CD4-positive, alpha-beta memory T cell (primary cell): Measurements from ENCODE around the gene CFL2. TPM values are rescaled to one million over a fixed set of nuclear protein-coding genes. Genes with fewer than 3 reads are reported as not detected.
A peak's percentile ranks its signal among the peaks of the same experiment; 100 is the strongest.

ENCODE experiments used
- CTCF ChIA-PET: fragments of 350-600 bp; sonication (Branson Sonifier 250); formaldehyde crosslinking; loops from one replicate; lab custom pipeline; 2021; ENCODE audit warnings: inconsistent platforms; ENCODE audit not compliant: partially characterized antibody; lab: Charles Lee
- POLR2A ChIA-PET: fragments of 350-600 bp; sonication (Branson Sonifier 250); formaldehyde crosslinking; loops from one replicate; lab custom pipeline; 2021; ENCODE audit not compliant: partially characterized antibody; lab: Charles Lee
- DNase-seq, 5 donors: peaks; one replicate each; pipeline versions ENCODE4 v3.0.0 to v3.0.0-alpha.2; 2020 to 2022; ENCODE audit warnings: mixed read lengths in 1 of 5
- H3K27ac ChIP-seq: one replicate; pipeline ENCODE4 v1.7.0; 2013; ENCODE audit warnings: low read depth, low read length
- H3K27me3 ChIP-seq: 2 replicates; pipeline ENCODE4 v1.7.0; 2013; ENCODE audit warnings: mild to moderate bottlenecking, low read length, moderate library complexity; ENCODE audit not compliant: insufficient read depth
- H3K36me3 ChIP-seq: 2 replicates; pipeline ENCODE4 v1.7.0; 2013; ENCODE audit warnings: mild to moderate bottlenecking, low read length, moderate library complexity; ENCODE audit not compliant: insufficient read depth
- H3K4me1 ChIP-seq: 2 replicates; pipeline ENCODE4 v1.7.0; 2013; ENCODE audit warnings: mild to moderate bottlenecking, low read length, moderate library complexity; ENCODE audit not compliant: insufficient read depth
- H3K4me3 ChIP-seq, 2 donors: one replicate each; pipeline ENCODE4 v1.7.0; 2013; ENCODE audit warnings: low read length in 2 of 2, mild to moderate bottlenecking in 1 of 2
- H3K9me3 ChIP-seq, 2 donors: one replicate each; pipeline ENCODE4 v1.7.0; 2013; ENCODE audit warnings: low read length in 2 of 2, control low read depth in 1 of 2; ENCODE audit not compliant: control insufficient read depth in 1 of 2
- H3K27ac Mint-ChIP-seq, 7 donors: one replicate each; pipeline ENCODE4 v1.8.0; 2020 to 2021; ENCODE audit warnings: mixed read lengths in 7 of 7, mild to moderate bottlenecking in 6 of 7, inconsistent platforms in 3 of 7, moderate library complexity in 3 of 7
- H3K27me3 Mint-ChIP-seq, 2 donors: one replicate each; pipeline ENCODE4 v1.8.0; 2020 to 2021; ENCODE audit warnings: mixed read lengths in 2 of 2
- H3K36me3 Mint-ChIP-seq, 2 donors: one replicate each; pipeline ENCODE4 v1.8.0; 2020 to 2021; ENCODE audit warnings: mixed read lengths in 2 of 2, inconsistent platforms in 1 of 2, mild to moderate bottlenecking in 1 of 2
- H3K4me1 Mint-ChIP-seq, 4 donors: one replicate each; pipeline ENCODE4 v1.8.0; 2020 to 2021; ENCODE audit warnings: mixed read lengths in 4 of 4, mild to moderate bottlenecking in 1 of 4
- H3K4me3 Mint-ChIP-seq, 8 donors: one replicate each; pipeline ENCODE4 v1.8.0; 2020 to 2021; ENCODE audit warnings: mixed read lengths in 8 of 8, mild to moderate bottlenecking in 7 of 8, moderate library complexity in 6 of 8, inconsistent platforms in 3 of 8
- H3K9me3 Mint-ChIP-seq, 8 donors: one replicate each; pipeline ENCODE4 v1.8.0; 2020 to 2021; ENCODE audit warnings: mixed read lengths in 8 of 8, mild to moderate bottlenecking in 5 of 8, inconsistent platforms in 3 of 8, moderate library complexity in 1 of 8
- intact Hi-C: fragments of 100-400 bp; cut with micrococcal nuclease; formaldehyde crosslinking; loops from one replicate; pipeline ENCODE4 v1.15.1; 2023
- polyA plus RNA-seq, 2 donors: library from polyadenylated mRNA; unstranded; fragments of 300-500 nt; fragmentation: Illumina TruSeq; gene quantifications; one replicate each; pipeline ENCODE4 v1.2.3, GENCODE V29; 2021
- total RNA-seq, 2 experiments: library from RNA; stranded (reverse); gene quantifications; one replicate each; pipeline ENCODE4 v1.2.3, GENCODE V29; 2021

CFL2 gene
- total and polyA plus RNA-seq, 4 experiments from 2014 or later = 10.4 to 14.2 (median 12.4) TPM

DNA sequence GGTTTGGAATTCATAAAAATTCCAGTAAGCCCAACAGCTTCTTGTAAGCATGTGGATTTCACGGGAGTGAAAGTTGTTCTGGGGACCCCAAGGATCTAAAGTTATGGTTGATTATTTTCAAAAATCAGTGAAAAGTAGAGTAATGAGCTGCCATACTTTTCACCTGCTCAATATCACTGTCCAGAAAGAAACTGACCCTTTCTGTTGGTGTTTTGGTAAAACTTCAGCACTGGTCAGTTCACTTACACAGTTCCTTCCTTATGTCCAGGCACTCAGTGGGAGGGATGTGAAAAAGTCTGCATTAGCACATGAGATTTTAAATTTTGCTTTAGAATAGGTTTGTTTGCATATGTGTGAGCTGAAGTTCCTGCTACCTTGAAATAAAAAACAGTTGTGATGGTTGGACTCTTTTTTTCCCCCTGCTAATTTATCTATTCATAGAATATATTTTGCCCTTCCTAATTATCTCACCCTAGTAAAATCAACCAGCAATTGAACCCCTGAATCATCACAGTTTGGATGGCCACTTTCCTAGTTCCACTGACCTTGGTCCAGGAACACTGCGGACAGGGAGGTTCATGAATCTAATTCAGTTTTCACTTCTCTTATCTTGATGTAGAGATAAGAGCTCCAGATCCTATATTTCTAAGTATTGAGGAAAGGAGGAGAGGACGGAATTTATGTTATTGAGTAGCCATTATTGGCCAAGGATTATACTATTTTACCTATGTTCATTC lies 25.8 kb downstream of the CFL2 start:
- H3K27ac Mint-ChIP-seq = no peak overlapping the region
- intact Hi-C loops = no loop called here
- H3K4me3 Mint-ChIP-seq = no peak overlapping the region
- DNase-seq = no peak
- Histone ChIP-seq H3K9me3 (no peaks in the 10 kb centered on the region), H3K36me3 (no peaks in the 10 kb centered on the region), H3K4me3 (no peak overlapping the region), H3K27me3 (no peaks in the 10 kb centered on the region), H3K27ac (no peak overlapping the region), H3K4me1 (peaks cover 7% of the 10 kb centered on the region)
- H3K9me3 Mint-ChIP-seq = no peaks in the 10 kb centered on the region
- H3K4me1 Mint-ChIP-seq = peaks cover 6 to 11% (median 8%) of the 10 kb centered on the region in 4 donors
- no peaks in the 10 kb centered on the region for H3K36me3 Mint-ChIP-seq
- CTCF ChIA-PET = interaction anchor here (0.6 to 1.4 kb wide), 3 partner anchors 13 to 97 kb away, joined by 3 to 5 read pairs (median 3); no protein-coding TSS in a partner anchor
- POLR2A ChIA-PET = no interaction called here
- peaks cover 0 to 1% of the 10 kb centered on the region in 2 donors for H3K27me3 Mint-ChIP-seq

GRCh38 chr14:34685819-34686428 lies 28.5 kb downstream of the CFL2 start:
- DNase-seq = no peak
- Histone ChIP-seq H3K4me3 (no peak overlapping the region), H3K27ac (no peak overlapping the region), H3K36me3 (no peaks in the 10 kb centered on the region), H3K4me1 (peaks cover 7% of the 10 kb centered on the region), H3K9me3 (no peaks in the 10 kb centered on the region), H3K27me3 (no peaks in the 10 kb centered on the region)
- intact Hi-C loops = no loop called here
- POLR2A ChIA-PET = no interaction called here
- Mint-ChIP-seq H3K4me1 (peaks cover 0 to 3% (median 0%) of the 10 kb centered on the region in 4 donors), H3K27ac (peak overlapping the region in 1 of 7 donors; percentile 58), H3K4me3 (no peak overlapping the region), H3K9me3 (no peaks in the 10 kb centered on the region), H3K27me3 (peaks cover 0 to 1% of the 10 kb centered on the region in 2 donors), H3K36me3 (no peaks in the 10 kb centered on the region)
- CTCF ChIA-PET = interaction anchor here (1.4 to 1.6 kb wide), 2 partner anchors 13 to 37 kb away, joined by 4 to 5 read pairs; no protein-coding TSS in a partner anchor

- ChIA-PET CTCF (interaction anchor here (1.2 to 1.6 kb wide), 2 partner anchors 12 to 38 kb away, joined by 3 to 5 read pairs; no protein-coding TSS in a partner anchor), POLR2A (no interaction called here)
- H3K27ac Mint-ChIP-seq = no peak overlapping the region
These were observed 29.8 kb downstream of the CFL2 start for GRCh38 chr14:34684578-34684977.

GRCh38 chr14:34682787-34683321 lies 31.5 kb downstream of the CFL2 start:
- ChIA-PET CTCF (interaction anchor here (1.0 kb wide), 2 partner anchors 10 to 27 kb away, joined by 3 read pairs; no protein-coding TSS in a partner anchor), POLR2A (no interaction called here)

More at GRCh38 chr14:34684578-34684977, 29.8 kb downstream of the CFL2 start:
- H3K27ac ChIP-seq = no peak overlapping the region
- no peak overlapping the region for H3K4me3 Mint-ChIP-seq
- H3K27me3 ChIP-seq = no peaks in the 10 kb centered on the region
- intact Hi-C loops = no loop called here
- H3K27me3 Mint-ChIP-seq = peaks cover 0 to 1% of the 10 kb centered on the region in 2 donors
- no peaks in the 10 kb centered on the region for H3K36me3 Mint-ChIP-seq
- no peak for DNase-seq
- no peaks in the 10 kb centered on the region for H3K36me3 ChIP-seq
- H3K9me3 Mint-ChIP-seq = no peaks in the 10 kb centered on the region
- no peaks in the 10 kb centered on the region for H3K9me3 ChIP-seq
- peaks cover 7% of the 10 kb centered on the region for H3K4me1 ChIP-seq
- H3K4me3 ChIP-seq = no peak overlapping the region
- H3K4me1 Mint-ChIP-seq = peaks cover 0 to 3% (median 0%) of the 10 kb centered on the region in 4 donors

GRCh38 chr14:34680806-34681479 lies 33.5 kb downstream of the CFL2 start:
- no peak overlapping the region for H3K27ac Mint-ChIP-seq
- POLR2A ChIA-PET = no interaction called here
- CTCF ChIA-PET = interaction anchor here (0.7 to 2.1 kb wide), 4 partner anchors 8 to 42 kb away, joined by 3 to 9 read pairs (median 4); no protein-coding TSS in a partner anchor
- Histone ChIP-seq H3K4me3 (no peak overlapping the region), H3K36me3 (no peaks in the 10 kb centered on the region), H3K4me1 (peaks cover 7% of the 10 kb centered on the region), H3K27me3 (no peaks in the 10 kb centered on the region), H3K27ac (no peak overlapping the region), H3K9me3 (no peaks in the 10 kb centered on the region)
- intact Hi-C loops = no loop called here
- H3K4me3 Mint-ChIP-seq = no peak overlapping the region
- H3K27me3 Mint-ChIP-seq = peaks cover 0 to 1% of the 10 kb centered on the region in 2 donors
- no peaks in the 10 kb centered on the region for H3K9me3 Mint-ChIP-seq
- DNase-seq = no peak
- H3K4me1 Mint-ChIP-seq = peaks cover 0 to 3% (median 0%) of the 10 kb centered on the region in 4 donors
- H3K36me3 Mint-ChIP-seq = no peaks in the 10 kb centered on the region

More at GRCh38 chr14:34682787-34683321, 31.5 kb downstream of the CFL2 start:
- peak in 1 of 5 donors; percentile 10 for DNase-seq
- H3K9me3 Mint-ChIP-seq = no peaks in the 10 kb centered on the region
- no peak overlapping the region for H3K4me3 Mint-ChIP-seq
- peaks cover 0 to 3% (median 0%) of the 10 kb centered on the region in 4 donors for H3K4me1 Mint-ChIP-seq
- no peaks in the 10 kb centered on the region for H3K9me3 ChIP-seq
- H3K36me3 ChIP-seq = no peaks in the 10 kb centered on the region
- peak overlapping the region in 1 of 7 donors; percentile 57 for H3K27ac Mint-ChIP-seq
- H3K4me1 ChIP-seq = peaks cover 7% of the 10 kb centered on the region
- H3K36me3 Mint-ChIP-seq = no peaks in the 10 kb centered on the region
- H3K4me3 ChIP-seq = no peak overlapping the region
- H3K27me3 ChIP-seq = no peaks in the 10 kb centered on the region
- no peak overlapping the region for H3K27ac ChIP-seq
- H3K27me3 Mint-ChIP-seq = peaks cover 0 to 1% of the 10 kb centered on the region in 2 donors
- intact Hi-C loops = no loop called here

DNA sequence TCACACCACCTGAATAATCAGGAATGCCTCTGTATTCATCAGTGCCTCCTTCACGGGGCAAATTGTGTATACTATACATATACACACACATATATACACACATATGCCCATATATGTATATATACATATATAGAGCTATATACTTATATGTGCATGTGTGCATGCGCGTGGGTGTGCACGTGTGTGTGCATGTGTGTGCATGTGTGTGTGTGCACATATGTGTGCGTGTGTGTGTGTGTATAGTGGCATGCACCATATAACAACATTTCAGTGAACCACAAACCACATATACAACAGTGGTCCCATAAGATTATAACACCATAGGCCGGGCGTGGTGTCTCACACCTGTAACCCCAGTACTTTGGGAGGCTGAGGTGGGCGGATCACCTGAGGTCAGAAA lies 35.7 kb downstream of the CFL2 start:
- peaks cover 7% of the 10 kb centered on the region for H3K4me1 ChIP-seq
- H3K36me3 ChIP-seq = no peaks in the 10 kb centered on the region
- Mint-ChIP-seq H3K4me1 (peaks cover 0 to 3% (median 0%) of the 10 kb centered on the region in 4 donors), H3K36me3 (no peaks in the 10 kb centered on the region), H3K4me3 (no peak overlapping the region), H3K27me3 (no peaks in the 10 kb centered on the region), H3K9me3 (no peaks in the 10 kb centered on the region), H3K27ac (peak overlapping the region in 1 of 7 donors; percentile 62)
- H3K4me3 ChIP-seq = no peak overlapping the region
- CTCF ChIA-PET = interaction anchor here (1.3 kb wide), 1 partner anchor 13 kb away, joined by 3 read pairs; no protein-coding TSS in a partner anchor
- intact Hi-C loops = loop anchor here (10.0 kb wide), 1 partner anchor 326 kb away; no protein-coding TSS in a partner anchor
- no peaks in the 10 kb centered on the region for H3K27me3 ChIP-seq
- no peaks in the 10 kb centered on the region for H3K9me3 ChIP-seq
- POLR2A ChIA-PET = no interaction called here
- no peak overlapping the region for H3K27ac ChIP-seq
- no peak for DNase-seq
